Tibial artery (tissue), 4 donors: ENCODE measurements around the gene SCAP.

Experiments used
- DNase-seq, 2 donors: peaks; one replicate each; pipeline ENCODE4 v3.0.0-alpha.2; 2019
- H3K27ac ChIP-seq, 2 donors: fragments of 200-600 bp; sonication (generic) in 1 of 2; 1 replicate in 1 of 2; 2 replicates in 1 of 2; pipeline ENCODE4 v1.5.1; 2018 to 2019; ENCODE audit warnings: mild to moderate bottlenecking in 1 of 2
- H3K27me3 ChIP-seq, 2 donors: fragments of 200-600 bp; sonication (generic) in 1 of 2; one replicate each; pipeline versions ENCODE4 v1.5.1 to v1.6.0; 2016 to 2019
- H3K36me3 ChIP-seq, 3 donors: fragments of 200-600 bp; sonication (generic) in 2 of 3; one replicate each; pipeline ENCODE4 v1.5.1; 2016 to 2019; ENCODE audit warnings: mild to moderate bottlenecking in 2 of 3
- H3K4me1 ChIP-seq, 4 donors: fragments of 200-600 bp; sonication (generic) in 2 of 4; 1 replicate in 3 of 4; 2 replicates in 1 of 4; pipeline ENCODE4 v1.5.1; 2016 to 2019
- H3K4me3 ChIP-seq, 2 donors: fragments of 200-600 bp; sonication (generic) in 1 of 2; 1 replicate in 1 of 2; 2 replicates in 1 of 2; pipeline ENCODE4 v1.5.1; 2018 to 2019; ENCODE audit warnings: mild to moderate bottlenecking in 2 of 2
- H3K9me3 ChIP-seq, 3 donors: fragments of 200-600 bp; sonication (generic) in 1 of 3; one replicate each; pipeline ENCODE4 v1.5.1; 2016 to 2019
- intact Hi-C: fragments of 100-400 bp; cut with DNase I; formaldehyde crosslinking; loops from one replicate; pipeline ENCODE4 v1.15.0; 2023; ENCODE audit warnings: low total_unique reads
- TF ChIP-seq, protein P1 (sequence below), 2 experiments: fragments of 200-600 bp in 1 of 2; fragments of 450-650 bp in 1 of 2; IDR thresholded peaks; one replicate each; pipeline ENCODE4 v1.5.1; 2017 to 2019; ENCODE audit warnings: antibody characterized with exemption in 2 of 2, mild to moderate bottlenecking in 1 of 2, moderate library complexity in 1 of 2

SCAP gene

DNA sequence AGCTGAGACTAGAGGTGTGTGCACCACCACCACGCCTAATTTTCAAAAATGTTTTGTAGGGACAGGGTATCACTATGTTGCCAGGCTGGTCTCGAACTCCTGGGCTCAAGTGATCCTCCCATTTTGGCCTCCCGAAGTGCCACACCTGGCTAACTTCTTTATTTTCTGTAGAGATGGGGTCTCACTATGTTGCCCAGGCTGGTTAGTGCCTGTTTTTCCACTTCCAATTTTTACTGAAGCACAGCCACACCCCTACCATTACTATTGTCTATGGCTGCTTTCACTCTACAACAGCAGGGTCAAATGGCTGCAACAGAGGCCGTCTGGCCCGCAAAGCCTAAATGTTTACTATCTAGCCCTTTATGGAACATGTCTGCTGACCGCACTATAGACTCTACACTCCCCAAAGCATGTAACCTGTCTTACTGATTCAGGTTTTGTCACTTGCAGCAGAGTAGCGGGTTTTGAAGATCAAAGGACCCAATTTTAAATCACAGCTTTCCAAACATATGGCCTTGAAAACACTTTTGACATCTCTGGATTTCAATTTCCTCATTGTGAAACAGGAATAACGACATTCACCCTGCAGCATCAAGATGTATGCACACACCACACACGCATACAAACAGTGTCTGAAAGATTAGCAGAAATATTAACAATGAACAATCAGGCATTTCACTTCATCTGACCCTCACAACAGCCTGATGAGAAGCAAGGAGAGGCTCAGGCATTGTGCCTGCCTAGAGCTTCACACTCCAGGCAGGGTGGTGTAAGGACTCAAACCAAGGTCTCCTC lies 46.1 kb downstream of the SCAP start:
- TF ChIP-seq, protein P1, sequence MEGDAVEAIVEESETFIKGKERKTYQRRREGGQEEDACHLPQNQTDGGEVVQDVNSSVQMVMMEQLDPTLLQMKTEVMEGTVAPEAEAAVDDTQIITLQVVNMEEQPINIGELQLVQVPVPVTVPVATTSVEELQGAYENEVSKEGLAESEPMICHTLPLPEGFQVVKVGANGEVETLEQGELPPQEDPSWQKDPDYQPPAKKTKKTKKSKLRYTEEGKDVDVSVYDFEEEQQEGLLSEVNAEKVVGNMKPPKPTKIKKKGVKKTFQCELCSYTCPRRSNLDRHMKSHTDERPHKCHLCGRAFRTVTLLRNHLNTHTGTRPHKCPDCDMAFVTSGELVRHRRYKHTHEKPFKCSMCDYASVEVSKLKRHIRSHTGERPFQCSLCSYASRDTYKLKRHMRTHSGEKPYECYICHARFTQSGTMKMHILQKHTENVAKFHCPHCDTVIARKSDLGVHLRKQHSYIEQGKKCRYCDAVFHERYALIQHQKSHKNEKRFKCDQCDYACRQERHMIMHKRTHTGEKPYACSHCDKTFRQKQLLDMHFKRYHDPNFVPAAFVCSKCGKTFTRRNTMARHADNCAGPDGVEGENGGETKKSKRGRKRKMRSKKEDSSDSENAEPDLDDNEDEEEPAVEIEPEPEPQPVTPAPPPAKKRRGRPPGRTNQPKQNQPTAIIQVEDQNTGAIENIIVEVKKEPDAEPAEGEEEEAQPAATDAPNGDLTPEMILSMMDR (IDR thresholded peaks at IDR 0.05): no peak
- H3K27ac ChIP-seq: no peak overlapping the region
- H3K4me3 ChIP-seq: no peak overlapping the region
- no peak for DNase-seq
- H3K9me3 ChIP-seq: no peaks in the 10 kb centered on the region
- intact Hi-C loops: no loop called here
- no peaks in the 10 kb centered on the region for H3K27me3 ChIP-seq
- peaks cover 41 to 94% (median 58%) of the 10 kb centered on the region in 3 donors for H3K36me3 ChIP-seq
- H3K4me1 ChIP-seq: no peaks in the 10 kb centered on the region

DNA sequence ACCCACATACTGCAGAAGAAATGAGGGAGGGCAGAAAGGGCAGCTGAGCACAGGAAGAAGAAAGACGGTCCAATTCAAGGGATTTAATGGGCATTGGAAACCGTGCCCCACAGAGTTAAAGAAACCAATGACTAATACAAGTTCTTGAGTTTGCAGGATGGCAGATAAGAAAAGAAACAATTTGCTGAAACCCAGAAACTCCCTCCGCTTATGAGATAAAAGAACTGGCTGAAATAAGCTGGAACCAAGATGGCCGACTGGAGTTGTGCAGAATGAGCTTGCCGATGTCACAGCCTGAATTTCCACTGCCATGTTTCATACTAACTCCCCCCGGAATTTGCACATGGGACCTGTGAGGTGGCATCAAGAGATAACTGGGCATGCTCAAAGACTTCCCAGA lies 47.1 kb downstream of the SCAP start:
- no peaks in the 10 kb centered on the region for H3K4me1 ChIP-seq
- peaks cover 31 to 94% (median 58%) of the 10 kb centered on the region in 3 donors for H3K36me3 ChIP-seq
- DNase-seq: no peak
- intact Hi-C loops: no loop called here
- no peak overlapping the region for H3K4me3 ChIP-seq
- TF ChIP-seq, protein P1 (IDR thresholded peaks at IDR 0.05): no peak
- no peaks in the 10 kb centered on the region for H3K27me3 ChIP-seq
- no peak overlapping the region for H3K27ac ChIP-seq
- H3K9me3 ChIP-seq: no peaks in the 10 kb centered on the region

DNA sequence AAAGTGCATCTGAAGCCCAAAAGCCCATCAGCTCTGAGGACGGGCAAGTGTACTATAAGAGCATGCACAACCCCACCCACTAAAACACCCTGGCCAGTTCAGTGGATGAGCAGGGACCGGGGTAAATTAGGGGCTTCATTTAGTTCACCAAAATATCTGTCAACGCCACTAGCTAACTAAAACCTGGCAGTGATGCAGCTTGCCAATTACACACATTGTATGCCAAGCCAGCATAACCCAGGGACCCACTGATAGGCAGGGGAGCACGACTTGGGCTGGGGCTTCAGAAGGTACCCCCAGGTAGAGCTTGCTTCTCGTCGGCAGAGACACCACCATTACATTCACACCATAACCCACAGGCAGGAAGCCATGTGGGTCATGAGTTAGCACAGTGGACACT lies 47.9 kb downstream of the SCAP start:
- no peak for DNase-seq
- H3K27ac ChIP-seq: no peak overlapping the region
- H3K9me3 ChIP-seq: no peaks in the 10 kb centered on the region
- H3K4me1 ChIP-seq: no peaks in the 10 kb centered on the region
- H3K36me3 ChIP-seq: peaks cover 23 to 94% (median 56%) of the 10 kb centered on the region in 3 donors
- H3K27me3 ChIP-seq: no peaks in the 10 kb centered on the region
- intact Hi-C loops: no loop called here
- H3K4me3 ChIP-seq: no peak overlapping the region
- TF ChIP-seq, protein P1 (IDR thresholded peaks at IDR 0.05): no peak

DNA sequence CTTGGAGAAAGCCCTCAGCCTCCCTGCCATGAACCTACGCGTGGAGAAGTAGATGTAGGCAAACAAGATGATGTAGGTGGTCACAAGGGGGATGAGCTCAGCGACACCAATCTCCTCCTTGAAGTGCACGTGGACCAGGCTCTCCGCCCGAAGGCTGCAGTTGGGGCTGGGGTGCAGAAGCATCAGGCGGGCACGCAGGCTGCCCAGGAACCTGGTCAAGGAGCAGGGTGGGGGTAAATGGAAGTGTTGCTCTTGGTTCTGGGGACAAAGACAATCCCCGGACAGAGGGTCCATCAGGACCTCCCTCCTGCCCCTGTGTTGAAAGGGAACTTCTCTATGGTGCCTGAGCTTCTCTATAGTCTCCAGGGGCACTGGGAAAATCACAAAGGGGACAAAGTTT lies 49.8 kb downstream of the SCAP start:
- H3K36me3 ChIP-seq: peaks cover 18 to 88% (median 49%) of the 10 kb centered on the region in 3 donors

DNA sequence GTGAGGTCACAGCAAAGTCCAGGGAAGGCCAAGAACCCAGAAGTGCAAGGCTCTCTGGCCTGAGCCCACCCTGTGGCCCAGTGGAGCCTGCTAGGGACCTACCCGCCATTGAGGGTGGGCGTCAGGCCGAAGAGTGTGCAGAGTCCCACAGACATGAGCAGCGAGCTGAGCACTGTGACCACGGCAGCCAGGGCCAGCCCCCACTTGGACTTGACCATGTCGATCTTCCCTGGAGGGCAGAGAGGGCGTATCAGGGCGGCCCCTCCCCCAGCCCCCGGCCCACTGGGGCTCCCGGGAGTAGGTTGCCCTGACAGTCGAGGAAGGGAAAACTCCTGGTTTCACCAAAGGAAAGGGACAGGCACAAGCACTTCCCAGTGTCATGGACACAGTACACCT lies 50.4 kb downstream of the SCAP start:
- no peak overlapping the region for H3K27ac ChIP-seq
- TF ChIP-seq, protein P1 (IDR thresholded peaks at IDR 0.05): no peak

More for the DNA sequence above, 49.8 kb downstream of the SCAP start:
- H3K9me3 ChIP-seq: no peaks in the 10 kb centered on the region
- TF ChIP-seq, protein P1 (IDR thresholded peaks at IDR 0.05): no peak
- no peak overlapping the region for H3K27ac ChIP-seq
- DNase-seq: peak in 1 of 2 donors; percentile 39
- intact Hi-C loops: no loop called here
- H3K4me3 ChIP-seq: no peak overlapping the region
- no peaks in the 10 kb centered on the region for H3K27me3 ChIP-seq
- H3K4me1 ChIP-seq: peaks cover 0 to 17% (median 9%) of the 10 kb centered on the region in 4 donors

More for the DNA sequence above, 50.4 kb downstream of the SCAP start:
- H3K9me3 ChIP-seq: no peaks in the 10 kb centered on the region
- peak in 1 of 2 donors; percentile 53 for DNase-seq
- intact Hi-C loops: no loop called here
- peaks cover 0 to 18% (median 11%) of the 10 kb centered on the region in 4 donors for H3K4me1 ChIP-seq
- H3K27me3 ChIP-seq: no peaks in the 10 kb centered on the region
- H3K36me3 ChIP-seq: peaks cover 18 to 86% (median 51%) of the 10 kb centered on the region in 3 donors
- H3K4me3 ChIP-seq: no peak overlapping the region
